ENCODE measurements around the gene PDE4D.
A peak's percentile ranks its signal among the peaks of the same experiment; 100 is the strongest.
"Not testable (repeated sequence)": the region's sequence is repeated elsewhere in the genome, so short reads cannot be mapped to it uniquely, and the experiment has no call there.

PDE4D gene

DNA sequence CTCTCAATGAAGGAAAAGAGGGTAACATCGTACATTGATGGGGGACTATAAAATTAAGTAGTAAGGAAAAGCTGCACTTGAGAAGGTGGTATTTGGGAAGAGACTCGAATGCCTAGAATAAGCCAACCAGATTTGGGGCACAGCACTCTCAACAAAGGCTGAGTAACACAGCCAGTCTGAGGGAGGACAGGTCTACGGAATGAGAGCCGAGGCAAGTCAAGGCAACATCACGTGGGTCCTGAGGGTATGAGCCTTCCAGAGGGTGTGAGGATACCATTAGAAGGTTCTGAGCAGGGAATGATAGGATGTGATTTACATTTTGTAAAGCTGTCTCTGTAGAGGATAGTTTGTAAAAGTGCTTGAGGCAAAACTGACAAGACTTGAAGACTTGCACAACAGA is 876.6 kb downstream of the PDE4D start:
- H3K27me3 Mint-ChIP-seq: no peaks in the 10 kb centered on the region
- peaks cover 43 to 66% of the 10 kb centered on the region in 2 donors for H3K4me1 Mint-ChIP-seq (ENCODE audit: low read depth in 2 of 2)
- peaks cover 16% of the 10 kb centered on the region for H3K36me3 Mint-ChIP-seq (ENCODE audit: insufficient read depth)
- H3K4me3 Mint-ChIP-seq: peak overlapping the region in 1 of 2 donors; percentile 22
- peak overlapping the region; percentile 5 to 22 for H3K27ac Mint-ChIP-seq
- DNase-seq (no peak), ATAC-seq (replicated peaks) (no peak)
- peaks cover 0 to 2% of the 10 kb centered on the region in 2 donors for H3K9me3 Mint-ChIP-seq

DNA sequence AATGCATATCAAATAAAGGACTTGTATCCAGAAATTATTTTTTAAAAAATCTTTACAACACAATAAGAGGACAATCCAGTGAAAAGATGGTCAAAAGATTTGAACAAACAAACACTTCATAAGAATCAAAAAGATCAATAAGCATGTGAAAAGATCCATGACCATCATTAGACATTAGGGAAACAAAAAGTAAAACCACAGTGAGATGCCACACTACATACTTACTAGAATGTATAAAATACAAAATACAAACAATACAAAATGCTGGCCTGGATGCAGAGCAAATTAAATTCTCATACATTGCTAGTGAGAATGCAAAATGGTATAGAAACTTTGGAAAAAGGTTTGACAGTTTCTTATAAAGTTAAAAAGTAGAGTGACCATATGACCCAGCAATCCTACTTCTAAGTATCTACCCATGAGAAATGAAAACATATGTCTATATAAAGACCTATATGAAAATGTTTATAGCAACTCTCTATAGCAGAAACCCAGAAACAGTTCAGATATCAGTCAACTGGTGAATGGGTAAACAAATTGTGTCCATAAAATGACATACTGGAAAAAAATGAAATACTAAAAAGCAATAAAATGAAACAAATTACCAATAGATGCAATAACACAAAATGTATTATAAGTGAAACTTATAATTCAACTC is 884.6 kb downstream of the PDE4D start:
- no peak for DNase-seq
- Mint-ChIP-seq H3K4me1 (ENCODE audit: low read depth in 2 of 2) (peaks cover 21 to 43% of the 10 kb centered on the region in 2 donors), H3K4me3 (no peak overlapping the region), H3K9me3 (peaks cover 0 to 4% of the 10 kb centered on the region in 2 donors), H3K27me3 (no peaks in the 10 kb centered on the region), H3K36me3 (ENCODE audit: insufficient read depth) (peaks cover 11% of the 10 kb centered on the region), H3K27ac (peak overlapping the region; percentile 32)
- no peak for ATAC-seq (replicated peaks)

DNA sequence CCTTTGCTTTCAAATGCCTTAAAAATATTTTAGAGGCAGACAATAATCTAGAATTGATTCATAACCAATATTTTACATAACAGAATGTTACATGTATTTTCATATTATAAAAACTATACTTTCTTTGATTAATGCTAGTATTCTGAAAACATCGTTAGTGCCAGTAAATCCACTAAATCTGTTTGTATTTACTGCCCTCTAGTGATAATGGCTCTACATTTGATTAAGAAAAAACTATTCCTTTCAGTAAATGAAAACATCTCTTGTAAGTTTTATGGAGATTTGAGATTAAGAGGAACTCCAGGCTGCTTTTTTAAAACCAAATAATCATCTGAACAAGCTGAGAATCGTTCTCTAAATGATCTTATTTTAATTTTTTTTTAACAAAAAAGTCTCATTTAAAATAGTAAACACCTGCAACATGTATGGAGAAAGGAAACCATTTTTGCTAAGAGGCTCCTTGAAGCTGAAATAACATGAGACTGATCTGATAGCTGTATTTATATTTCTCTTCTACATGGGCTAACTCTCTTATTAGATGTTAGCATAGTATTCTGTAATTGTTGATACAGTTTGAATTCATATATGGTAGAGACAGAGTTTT is 886.0 kb downstream of the PDE4D start:
- Mint-ChIP-seq H3K36me3 (ENCODE audit: insufficient read depth) (peaks cover 11% of the 10 kb centered on the region), H3K27ac (no peak overlapping the region), H3K4me1 (ENCODE audit: low read depth in 2 of 2) (peaks cover 21 to 39% of the 10 kb centered on the region in 2 donors), H3K9me3 (peaks cover 0 to 4% of the 10 kb centered on the region in 2 donors), H3K27me3 (no peaks in the 10 kb centered on the region), H3K4me3 (peak overlapping the region in 1 of 2 donors; percentile 15)
- DNase-seq (no peak), ATAC-seq (replicated peaks) (peak; percentile 32)

DNA sequence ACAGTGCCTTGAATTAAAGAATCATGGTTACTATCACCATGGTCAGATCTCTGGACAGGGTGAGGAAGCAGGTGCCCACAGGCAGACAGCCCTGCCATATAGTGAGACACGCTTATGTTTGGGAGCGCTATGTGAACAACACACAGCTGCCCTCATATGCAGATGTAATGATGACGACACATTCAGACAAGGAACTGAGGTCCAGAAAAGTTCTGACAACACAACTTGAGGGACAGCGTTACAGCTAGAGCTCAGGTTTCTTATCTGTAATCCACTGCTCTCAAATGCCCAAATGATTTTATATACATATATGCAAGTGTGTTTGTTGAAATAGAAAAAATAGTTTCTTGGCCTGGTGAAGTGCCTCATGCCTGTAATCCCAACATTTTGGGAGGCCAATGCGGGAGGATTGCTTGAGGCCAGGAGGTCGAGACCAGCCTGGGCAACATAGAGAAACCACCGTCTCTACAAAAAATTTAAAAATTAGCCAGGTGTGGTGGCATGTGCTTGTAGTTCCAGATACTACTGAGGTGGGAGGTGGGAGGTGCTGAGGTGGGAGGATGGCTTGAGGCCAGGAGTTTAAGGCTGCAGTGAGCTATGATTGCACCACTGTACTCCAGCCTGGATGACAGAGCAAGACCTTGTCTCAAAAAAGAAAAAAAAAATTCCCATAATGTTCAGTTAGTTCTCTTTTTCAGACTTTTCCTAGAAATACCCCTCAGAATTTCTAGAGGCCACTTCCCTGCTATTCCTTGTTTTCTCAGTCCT is 887.4 kb downstream of the PDE4D start:
- peaks cover 31 to 46% of the 10 kb centered on the region in 2 donors for H3K4me1 Mint-ChIP-seq (ENCODE audit: low read depth in 2 of 2)
- no peak overlapping the region for H3K4me3 Mint-ChIP-seq
- peak overlapping the region in 1 of 2 donors; percentile 52 for H3K27ac Mint-ChIP-seq
- H3K9me3 Mint-ChIP-seq: no peaks in the 10 kb centered on the region
- no peak for ATAC-seq (replicated peaks)
- DNase-seq: no peak
- no peaks in the 10 kb centered on the region for H3K27me3 Mint-ChIP-seq
- H3K36me3 Mint-ChIP-seq (ENCODE audit: insufficient read depth): peaks cover 15% of the 10 kb centered on the region

DNA sequence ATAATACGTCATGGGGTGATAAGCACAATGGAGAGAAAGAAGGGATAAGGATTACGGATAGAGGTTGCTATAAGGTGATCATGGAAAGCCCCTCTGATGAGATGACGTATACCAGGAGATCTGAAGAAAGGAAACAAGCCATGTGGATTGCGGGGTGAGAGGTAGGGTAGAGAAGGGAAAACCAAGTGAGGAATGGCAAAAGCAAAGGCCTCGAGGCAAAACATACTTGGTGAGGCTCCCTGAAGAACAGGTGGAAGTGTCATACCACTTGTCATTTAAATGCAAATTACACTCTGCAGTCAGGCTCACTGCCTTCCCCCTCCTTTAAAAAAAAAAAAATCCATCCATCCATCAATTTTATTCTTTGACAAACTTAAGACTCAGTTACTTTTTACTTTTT is 889.9 kb downstream of the PDE4D start:
- no peaks in the 10 kb centered on the region for H3K9me3 Mint-ChIP-seq
- H3K4me1 Mint-ChIP-seq (ENCODE audit: low read depth in 2 of 2): peaks cover 34 to 49% of the 10 kb centered on the region in 2 donors
- DNase-seq (no peak), ATAC-seq (replicated peaks) (no peak)
- H3K27ac Mint-ChIP-seq: no peak overlapping the region
- H3K36me3 Mint-ChIP-seq (ENCODE audit: insufficient read depth): peaks cover 23% of the 10 kb centered on the region
- no peaks in the 10 kb centered on the region for H3K27me3 Mint-ChIP-seq
- no peak overlapping the region for H3K4me3 Mint-ChIP-seq

DNA sequence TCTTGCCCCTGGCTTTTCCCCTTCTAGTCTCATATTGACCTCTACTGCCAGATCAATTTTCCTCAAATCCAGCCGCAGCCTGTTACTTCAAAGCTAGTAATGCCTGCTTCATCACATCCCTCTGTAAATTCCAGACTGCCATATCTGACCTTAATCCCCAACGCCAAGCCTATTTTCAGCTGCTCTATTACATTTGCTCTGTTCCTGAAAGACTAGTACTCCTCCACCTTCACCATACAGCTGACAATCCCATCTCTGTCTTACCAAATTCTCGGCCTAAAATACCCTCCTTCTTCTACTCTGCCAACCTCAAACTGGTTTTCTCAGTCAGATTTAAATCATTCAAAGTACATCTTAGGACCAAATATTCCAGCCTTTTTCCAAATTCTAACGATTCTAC is 890.4 kb downstream of the PDE4D start:
- Mint-ChIP-seq H3K27ac (no peak overlapping the region), H3K4me3 (peak overlapping the region in 1 of 2 donors; percentile 1), H3K9me3 (no peaks in the 10 kb centered on the region), H3K36me3 (ENCODE audit: insufficient read depth) (peaks cover 23% of the 10 kb centered on the region), H3K27me3 (no peaks in the 10 kb centered on the region), H3K4me1 (ENCODE audit: low read depth in 2 of 2) (peaks cover 34 to 45% of the 10 kb centered on the region in 2 donors)
- no peak for DNase-seq
- ATAC-seq (replicated peaks): no peak

DNA sequence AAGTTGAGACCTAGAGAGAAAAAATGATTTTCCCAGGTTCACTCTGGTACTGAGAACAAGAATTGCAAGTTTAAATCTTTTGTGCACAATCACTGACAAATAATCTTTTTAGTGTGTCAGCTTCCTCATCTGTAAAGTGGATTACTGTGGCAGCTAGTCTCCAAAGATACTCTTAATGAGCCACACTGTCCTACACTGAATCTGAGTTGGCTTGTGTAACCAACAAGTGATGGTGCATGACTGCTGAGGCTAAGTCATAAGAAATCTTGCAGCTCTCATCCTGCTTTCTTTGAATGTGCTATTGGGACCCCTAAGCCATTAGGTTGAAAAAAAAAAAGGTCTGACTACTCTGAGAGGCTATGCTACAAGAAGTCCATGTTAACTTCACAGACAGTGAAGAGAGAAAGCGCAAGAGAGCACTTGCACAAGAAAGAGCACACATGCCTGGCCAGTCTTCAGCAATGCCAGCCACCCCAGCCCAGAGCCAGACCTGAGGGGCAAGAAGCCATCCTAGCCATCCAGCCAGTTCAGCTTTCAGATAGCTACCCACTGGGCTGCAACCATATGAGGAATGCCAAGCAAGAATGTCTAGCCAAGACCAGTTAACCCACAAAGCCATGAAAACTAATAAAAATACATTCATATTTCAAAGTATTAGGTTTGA is 891.2 kb downstream of the PDE4D start:
- Mint-ChIP-seq H3K4me1 (ENCODE audit: low read depth in 2 of 2) (peaks cover 34 to 45% of the 10 kb centered on the region in 2 donors), H3K9me3 (no peaks in the 10 kb centered on the region), H3K4me3 (peak overlapping the region in 1 of 2 donors; percentile 19), H3K27ac (peak overlapping the region; percentile 14 to 53), H3K27me3 (no peaks in the 10 kb centered on the region), H3K36me3 (ENCODE audit: insufficient read depth) (peaks cover 23% of the 10 kb centered on the region)
- ATAC-seq (replicated peaks): no peak
- DNase-seq: no peak

DNA sequence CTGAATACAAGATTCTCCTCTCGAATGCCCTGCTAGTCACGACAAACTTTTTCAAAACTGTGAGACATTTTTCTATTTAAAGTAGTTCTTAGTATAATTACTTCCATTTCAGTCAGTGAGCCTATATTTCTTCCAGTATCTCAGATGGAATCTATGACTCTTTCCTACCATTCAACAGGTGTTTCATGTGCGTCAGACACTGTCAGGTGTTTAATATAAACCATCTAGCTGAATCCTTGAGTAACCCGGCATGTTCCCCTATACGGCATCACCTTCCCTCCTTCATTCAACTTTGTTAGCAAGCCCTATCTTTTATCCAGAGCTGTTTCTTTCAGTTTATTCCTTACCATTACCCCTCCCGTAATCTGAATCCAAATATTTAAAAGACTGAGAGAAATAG is 891.8 kb downstream of the PDE4D start:
- Mint-ChIP-seq H3K4me1 (ENCODE audit: low read depth in 2 of 2) (peaks cover 34 to 45% of the 10 kb centered on the region in 2 donors), H3K27ac (peak overlapping the region; percentile 13 to 53), H3K9me3 (no peaks in the 10 kb centered on the region), H3K27me3 (no peaks in the 10 kb centered on the region), H3K36me3 (ENCODE audit: insufficient read depth) (peaks cover 22% of the 10 kb centered on the region), H3K4me3 (no peak overlapping the region)
- DNase-seq: no peak
- no peak for ATAC-seq (replicated peaks)

DNA sequence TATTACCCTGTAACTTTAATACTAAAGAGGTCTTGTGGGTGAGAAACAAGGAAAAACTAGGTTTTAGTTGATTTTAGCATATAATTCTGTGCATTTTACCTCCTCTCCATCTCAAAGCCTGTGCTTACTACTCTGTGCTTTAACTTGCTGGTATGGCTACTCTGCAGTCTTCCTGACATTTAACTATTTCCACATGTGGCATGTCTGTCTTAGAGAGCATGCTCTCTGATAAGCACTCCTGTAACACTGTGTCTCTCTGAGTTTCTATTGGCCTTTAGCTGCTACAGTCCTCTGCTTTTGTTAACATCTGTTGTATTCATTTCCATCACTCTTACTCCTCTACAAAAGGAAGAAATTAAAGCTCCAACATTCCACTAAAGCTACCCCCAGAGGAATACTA is 892.4 kb downstream of the PDE4D start:
- peaks cover 16% of the 10 kb centered on the region for H3K36me3 Mint-ChIP-seq (ENCODE audit: insufficient read depth)
- no peak overlapping the region for H3K4me3 Mint-ChIP-seq
- peak overlapping the region in 1 of 2 donors; percentile 13 for H3K27ac Mint-ChIP-seq
- no peaks in the 10 kb centered on the region for H3K9me3 Mint-ChIP-seq
- H3K27me3 Mint-ChIP-seq: no peaks in the 10 kb centered on the region
- peaks cover 34 to 43% of the 10 kb centered on the region in 2 donors for H3K4me1 Mint-ChIP-seq (ENCODE audit: low read depth in 2 of 2)
- ATAC-seq (replicated peaks): no peak
- DNase-seq: no peak

DNA sequence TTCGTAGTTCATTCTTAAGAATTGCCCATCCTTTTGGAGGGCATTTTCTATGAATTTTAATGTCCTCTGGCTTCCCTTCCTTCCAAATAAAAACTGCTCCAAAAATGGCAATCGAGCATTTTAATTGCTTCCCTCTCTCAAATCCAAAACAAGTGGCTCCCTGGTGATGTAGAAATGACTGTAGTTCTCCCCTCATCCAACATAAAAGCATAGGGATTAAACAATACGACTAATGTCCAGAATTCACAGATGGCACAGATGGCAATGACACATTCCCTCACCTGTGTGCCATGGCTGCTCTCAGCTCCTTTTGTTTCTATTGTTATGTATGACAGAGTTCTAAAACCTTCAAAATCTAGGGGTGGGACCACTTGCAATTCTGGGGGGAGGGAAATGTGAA is 893.3 kb downstream of the PDE4D start:
- H3K36me3 Mint-ChIP-seq (ENCODE audit: insufficient read depth): peaks cover 18% of the 10 kb centered on the region
- peak overlapping the region in 1 of 2 donors; percentile 66 for H3K27ac Mint-ChIP-seq
- peaks cover 34 to 35% of the 10 kb centered on the region in 2 donors for H3K4me1 Mint-ChIP-seq (ENCODE audit: low read depth in 2 of 2)
- DNase-seq (no peak), ATAC-seq (replicated peaks) (no peak)
- H3K4me3 Mint-ChIP-seq: no peak overlapping the region
- no peaks in the 10 kb centered on the region for H3K27me3 Mint-ChIP-seq
- no peaks in the 10 kb centered on the region for H3K9me3 Mint-ChIP-seq

DNA sequence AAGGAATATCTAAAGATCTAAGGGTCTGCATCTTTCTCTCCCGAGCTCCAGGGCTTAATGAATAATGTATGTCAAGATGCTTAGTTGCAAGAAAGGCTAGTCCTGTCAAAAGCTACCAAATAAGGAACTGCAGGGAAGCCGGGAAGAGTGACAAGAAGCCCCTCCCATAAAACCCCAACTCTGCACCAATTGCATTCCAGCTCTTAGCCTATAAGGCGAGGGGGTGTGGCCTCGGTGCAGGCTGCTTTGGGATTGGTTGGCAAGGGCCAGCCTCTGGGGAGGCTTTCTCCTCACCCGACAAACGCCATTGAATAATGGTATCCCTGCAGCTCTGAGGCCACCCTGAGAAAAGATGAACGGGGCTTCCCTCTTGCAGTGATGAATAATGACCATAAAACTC is 893.7 kb downstream of the PDE4D start:
- no peak for ATAC-seq (replicated peaks)
- no peaks in the 10 kb centered on the region for H3K27me3 Mint-ChIP-seq
- peaks cover 33 to 34% of the 10 kb centered on the region in 2 donors for H3K4me1 Mint-ChIP-seq (ENCODE audit: low read depth in 2 of 2)

DNA sequence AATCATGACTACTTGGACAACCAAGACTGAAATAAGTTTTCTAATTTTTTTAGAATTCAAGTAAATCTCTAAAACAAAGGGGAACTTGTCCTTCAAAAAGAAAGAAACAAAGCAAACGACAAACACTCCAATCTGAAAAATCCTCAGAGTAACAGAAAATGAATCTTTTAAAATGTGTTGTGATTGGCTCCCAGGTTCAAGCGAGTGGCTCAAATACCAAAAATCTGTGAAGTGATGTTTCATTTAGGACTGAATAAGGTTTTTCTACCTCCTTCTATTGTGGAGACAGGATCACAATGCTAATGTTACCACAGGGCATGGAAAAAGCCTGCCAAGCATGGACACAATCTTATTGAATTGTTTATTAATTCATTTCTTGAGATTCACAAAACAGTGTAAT is 895.0 kb downstream of the PDE4D start:
- Mint-ChIP-seq H3K4me1 (ENCODE audit: low read depth in 2 of 2) (peaks cover 31 to 36% of the 10 kb centered on the region in 2 donors), H3K9me3 (no peaks in the 10 kb centered on the region), H3K27me3 (no peaks in the 10 kb centered on the region), H3K36me3 (ENCODE audit: insufficient read depth) (peaks cover 18% of the 10 kb centered on the region), H3K4me3 (no peak overlapping the region), H3K27ac (no peak overlapping the region)
- DNase-seq (no peak), ATAC-seq (replicated peaks) (no peak)

More for the DNA sequence above, 893.7 kb downstream of the PDE4D start:
- Mint-ChIP-seq H3K4me3 (no peak overlapping the region), H3K27ac (peak overlapping the region in 1 of 2 donors; percentile 66), H3K9me3 (no peaks in the 10 kb centered on the region), H3K36me3 (ENCODE audit: insufficient read depth) (peaks cover 18% of the 10 kb centered on the region)
- no peak for DNase-seq

DNA sequence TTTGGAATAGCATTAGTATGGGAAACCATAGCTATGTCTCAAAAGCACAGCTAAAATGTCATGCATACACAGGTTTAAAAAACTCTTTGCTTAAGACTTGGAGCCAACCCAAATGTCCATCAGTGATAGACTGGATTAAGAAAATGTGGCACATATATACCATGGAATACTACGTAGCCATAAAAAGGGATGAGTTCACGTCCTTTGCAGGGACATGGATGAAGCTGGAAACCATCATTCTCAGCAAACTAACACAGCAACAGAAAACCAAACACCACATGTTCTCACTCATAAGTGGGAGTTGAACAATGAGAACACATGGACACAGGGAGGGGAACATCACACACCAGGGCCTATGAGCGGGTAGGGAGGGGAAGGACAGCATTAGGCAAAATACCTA is 897.7 kb downstream of the PDE4D start:
- not testable (repeated sequence) for H3K4me3 Mint-ChIP-seq; DNase-seq; H3K27me3 Mint-ChIP-seq; H3K27ac Mint-ChIP-seq; ATAC-seq (replicated peaks); H3K9me3 Mint-ChIP-seq
- Mint-ChIP-seq H3K36me3 (ENCODE audit: insufficient read depth) (peaks cover 24% of the 10 kb centered on the region), H3K4me1 (ENCODE audit: low read depth in 2 of 2) (peaks cover 14 to 17% of the 10 kb centered on the region in 2 donors)

Measured in effector memory CD8-positive, alpha-beta T cell (primary cell).